ENCODE results near the gene CALML6.

Gene CALML6

DNA sequence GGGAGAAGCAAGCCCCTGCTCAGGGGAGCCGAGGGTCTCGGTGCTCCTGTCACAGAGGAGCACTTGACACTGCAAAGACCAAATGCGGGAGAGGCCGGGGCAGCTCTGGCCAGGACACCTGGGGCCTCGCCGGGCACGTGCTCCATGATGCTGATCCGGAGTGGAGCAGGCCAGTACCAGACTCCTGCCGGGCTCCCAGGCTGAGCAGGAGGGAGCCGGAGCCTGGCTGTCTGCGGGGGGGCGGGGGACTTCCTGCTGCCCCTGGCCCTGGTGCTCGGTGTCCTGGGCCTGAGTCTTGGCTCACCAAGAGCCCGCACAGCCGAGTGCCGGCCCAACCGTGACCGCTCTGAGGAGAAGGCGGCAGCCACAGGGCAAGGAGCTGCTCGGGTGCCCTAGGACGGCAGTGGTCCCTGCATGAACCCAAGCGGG lies 42.5 kb downstream of the CALML6 start:
- ChIA-PET CTCF (interaction anchor here (8.8 kb wide), 1 partner anchor 87 kb away, joined by 118 read pairs; no protein-coding TSS in a partner anchor), POLR2A (interaction anchor here (0.6 kb wide), 1 partner anchor 48 kb away, joined by 3 read pairs; no protein-coding TSS in a partner anchor)
- H3K27ac ChIP-seq (ENCODE audit: extremely low read depth, low read depth, low read length) = no peak overlapping the region
- H3K4me3 ChIP-seq (ENCODE audit: low read depth, low read length) = no peak overlapping the region
- TF ChIP-seq ZIC2 (tag by site-specific recombination; IDR thresholded peaks at IDR 0.05) (peak; percentile 51), ZNF274 (IDR thresholded peaks at IDR 0.05; ENCODE audit: low read length) (no peak), ZNF274 (tag by site-specific recombination; IDR thresholded peaks at IDR 0.05; ENCODE audit: borderline replicate concordance) (no peak)
- TF ChIP-seq, protein P1, sequence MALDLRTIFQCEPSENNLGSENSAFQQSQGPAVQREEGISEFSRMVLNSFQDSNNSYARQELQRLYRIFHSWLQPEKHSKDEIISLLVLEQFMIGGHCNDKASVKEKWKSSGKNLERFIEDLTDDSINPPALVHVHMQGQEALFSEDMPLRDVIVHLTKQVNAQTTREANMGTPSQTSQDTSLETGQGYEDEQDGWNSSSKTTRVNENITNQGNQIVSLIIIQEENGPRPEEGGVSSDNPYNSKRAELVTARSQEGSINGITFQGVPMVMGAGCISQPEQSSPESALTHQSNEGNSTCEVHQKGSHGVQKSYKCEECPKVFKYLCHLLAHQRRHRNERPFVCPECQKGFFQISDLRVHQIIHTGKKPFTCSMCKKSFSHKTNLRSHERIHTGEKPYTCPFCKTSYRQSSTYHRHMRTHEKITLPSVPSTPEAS (tag by site-specific recombination; IDR thresholded peaks at IDR 0.05) = no peak
- H3K9me3 ChIP-seq (ENCODE audit: control insufficient read depth, insufficient read depth, low read depth, low read length) = no peaks in the 10 kb centered on the region
- H3K36me3 ChIP-seq (ENCODE audit: control insufficient read depth in 2 of 2, insufficient read depth in 1 of 2, low read length in 2 of 2) = no peaks in the 10 kb centered on the region
- H3K4me1 ChIP-seq (ENCODE audit: control insufficient read depth, insufficient read depth, low read length) = no peaks in the 10 kb centered on the region

DNA sequence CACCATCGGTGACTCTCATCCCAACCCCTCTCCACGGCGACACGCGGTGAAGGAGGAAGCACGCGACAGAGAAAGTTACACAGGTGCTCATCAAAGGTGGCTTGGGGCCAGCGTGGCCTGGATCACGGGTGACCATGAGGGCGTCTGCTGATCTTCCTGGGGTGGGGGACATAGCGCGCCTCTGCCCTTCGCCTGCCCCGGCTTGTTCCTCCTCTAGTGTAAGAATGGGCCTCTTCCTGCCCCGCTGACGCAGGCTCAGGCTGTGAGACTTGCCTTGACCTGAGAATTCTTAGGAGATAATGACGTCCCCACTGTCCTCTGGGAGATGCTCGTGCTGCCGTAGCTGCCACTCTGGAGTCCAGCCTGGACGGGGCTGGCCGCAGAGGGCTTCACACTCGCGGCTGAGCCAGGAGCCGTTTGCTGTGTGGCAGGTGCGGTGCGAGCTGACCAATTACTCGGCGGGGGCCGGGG lies 43.0 kb downstream of the CALML6 start:
- H3K4me1 ChIP-seq (ENCODE audit: control insufficient read depth, insufficient read depth, low read length) = no peaks in the 10 kb centered on the region
- H3K9me3 ChIP-seq (ENCODE audit: control insufficient read depth, insufficient read depth, low read depth, low read length) = no peaks in the 10 kb centered on the region
- TF ChIP-seq, protein P2, sequence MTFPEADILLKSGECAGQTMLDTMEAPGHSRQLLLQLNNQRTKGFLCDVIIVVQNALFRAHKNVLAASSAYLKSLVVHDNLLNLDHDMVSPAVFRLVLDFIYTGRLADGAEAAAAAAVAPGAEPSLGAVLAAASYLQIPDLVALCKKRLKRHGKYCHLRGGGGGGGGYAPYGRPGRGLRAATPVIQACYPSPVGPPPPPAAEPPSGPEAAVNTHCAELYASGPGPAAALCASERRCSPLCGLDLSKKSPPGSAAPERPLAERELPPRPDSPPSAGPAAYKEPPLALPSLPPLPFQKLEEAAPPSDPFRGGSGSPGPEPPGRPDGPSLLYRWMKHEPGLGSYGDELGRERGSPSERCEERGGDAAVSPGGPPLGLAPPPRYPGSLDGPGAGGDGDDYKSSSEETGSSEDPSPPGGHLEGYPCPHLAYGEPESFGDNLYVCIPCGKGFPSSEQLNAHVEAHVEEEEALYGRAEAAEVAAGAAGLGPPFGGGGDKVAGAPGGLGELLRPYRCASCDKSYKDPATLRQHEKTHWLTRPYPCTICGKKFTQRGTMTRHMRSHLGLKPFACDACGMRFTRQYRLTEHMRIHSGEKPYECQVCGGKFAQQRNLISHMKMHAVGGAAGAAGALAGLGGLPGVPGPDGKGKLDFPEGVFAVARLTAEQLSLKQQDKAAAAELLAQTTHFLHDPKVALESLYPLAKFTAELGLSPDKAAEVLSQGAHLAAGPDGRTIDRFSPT (tag by site-specific recombination; IDR thresholded peaks at IDR 0.05) = no peak
- TF ChIP-seq ZNF23 (tag by site-specific recombination; IDR thresholded peaks at IDR 0.05; ENCODE audit: borderline replicate concordance) (no peak), ZNF202 (tag by site-specific recombination; IDR thresholded peaks at IDR 0.05; ENCODE audit: borderline replicate concordance) (no peak), ZNF777 (tag by site-specific recombination; IDR thresholded peaks at IDR 0.05; ENCODE audit: borderline replicate concordance) (no peak), ZNF791 (tag by site-specific recombination; IDR thresholded peaks at IDR 0.05) (no peak), ZNF324 (tag by site-specific recombination; IDR thresholded peaks at IDR 0.05) (no peak), ZNF785 (tag by site-specific recombination; IDR thresholded peaks at IDR 0.05) (no peak), ZNF529 (tag by site-specific recombination; IDR thresholded peaks at IDR 0.05; ENCODE audit: insufficient replicate concordance) (no peak), ZNF221 (tag by site-specific recombination; IDR thresholded peaks at IDR 0.05; ENCODE audit: borderline replicate concordance) (no peak), ZNF48 (tag by site-specific recombination; IDR thresholded peaks at IDR 0.05) (no peak), ZNF366 (tag by site-specific recombination; conservative IDR thresholded peaks at IDR 0.05) (no peak), ZNF223 (tag by site-specific recombination; IDR thresholded peaks at IDR 0.05) (no peak)
- TF ChIP-seq, protein P1 (tag by site-specific recombination; IDR thresholded peaks at IDR 0.05) = no peak
- TF ChIP-seq, protein P3, sequence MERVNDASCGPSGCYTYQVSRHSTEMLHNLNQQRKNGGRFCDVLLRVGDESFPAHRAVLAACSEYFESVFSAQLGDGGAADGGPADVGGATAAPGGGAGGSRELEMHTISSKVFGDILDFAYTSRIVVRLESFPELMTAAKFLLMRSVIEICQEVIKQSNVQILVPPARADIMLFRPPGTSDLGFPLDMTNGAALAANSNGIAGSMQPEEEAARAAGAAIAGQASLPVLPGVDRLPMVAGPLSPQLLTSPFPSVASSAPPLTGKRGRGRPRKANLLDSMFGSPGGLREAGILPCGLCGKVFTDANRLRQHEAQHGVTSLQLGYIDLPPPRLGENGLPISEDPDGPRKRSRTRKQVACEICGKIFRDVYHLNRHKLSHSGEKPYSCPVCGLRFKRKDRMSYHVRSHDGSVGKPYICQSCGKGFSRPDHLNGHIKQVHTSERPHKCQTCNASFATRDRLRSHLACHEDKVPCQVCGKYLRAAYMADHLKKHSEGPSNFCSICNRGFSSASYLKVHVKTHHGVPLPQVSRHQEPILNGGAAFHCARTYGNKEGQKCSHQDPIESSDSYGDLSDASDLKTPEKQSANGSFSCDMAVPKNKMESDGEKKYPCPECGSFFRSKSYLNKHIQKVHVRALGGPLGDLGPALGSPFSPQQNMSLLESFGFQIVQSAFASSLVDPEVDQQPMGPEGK (tag by site-specific recombination; IDR thresholded peaks at IDR 0.05) = no peak
- ChIA-PET POLR2A (interaction anchor here (0.6 kb wide), 1 partner anchor 48 kb away, joined by 3 read pairs; no protein-coding TSS in a partner anchor), CTCF (interaction anchor here (3.4 to 8.8 kb wide), 3 partner anchors 14 to 217 kb away, joined by 15 to 118 read pairs (median 34); no protein-coding TSS in a partner anchor)
- H3K36me3 ChIP-seq (ENCODE audit: control insufficient read depth in 2 of 2, insufficient read depth in 1 of 2, low read length in 2 of 2) = no peaks in the 10 kb centered on the region
- no peak overlapping the region for H3K4me3 ChIP-seq (ENCODE audit: low read depth, low read length)
- no peak overlapping the region for H3K27ac ChIP-seq (ENCODE audit: extremely low read depth, low read depth, low read length)
